Measurements from ENCODE around the gene MROH2B. TPM values are rescaled to one million over a fixed set of nuclear protein-coding genes. Genes with fewer than 3 reads are reported as not detected.

Gene MROH2B
- not detected in 5 replicates for total RNA-seq (2022; extraction: Qiagen RNA extraction)

GRCh38 chr5:41071242-41071641, at the start of gene MROH2B:
Gene MROH2B (minus strand): TSS chr5:41071342. CDS start chr5:41070852, 490 bp downstream.

Other genes with a start within 250 kb of the MROH2B start
- gene RPL37, start 236.1 kb downstream of the MROH2B start, total RNA-seq (2022; extraction: Qiagen RNA extraction): 2,503 to 3,426 TPM (median 2,562 TPM) in 5 replicates
- 2.3 to 3.2 TPM (median 2.6 TPM) in 5 replicates for gene CARD6, start 230.0 kb downstream of the MROH2B start, total RNA-seq (2022; extraction: Qiagen RNA extraction)
- not detected in 5 replicates for gene C7, start 161.8 kb downstream of the MROH2B start, total RNA-seq (2022; extraction: Qiagen RNA extraction)
- gene C6, start 142.2 kb upstream of the MROH2B start, total RNA-seq (2022; extraction: Qiagen RNA extraction): not detected in 5 replicates

Data from A549 treated with dexamethasone at 1 μM for 4 hours (cell line).